ENCODE measurements around the gene AGBL5. TPM values are rescaled to one million over a fixed set of nuclear protein-coding genes. Genes with fewer than 3 reads are reported as not detected.

AGBL5 gene
- total and polyA plus RNA-seq, 4 experiments from 2014 or later: 7.4 to 14.9 (median 10.8) TPM

GRCh38 chr2:27008678-27009077 is 42.8 kb upstream of the AGBL5 start:
- H3K4me3 ChIP-seq (ENCODE audit: low read length in 2 of 2): no peak overlapping the region
- Mint-ChIP-seq H3K4me1 (peaks cover 2 to 6% (median 5%) of the 10 kb centered on the region in 4 donors), H3K27me3 (peaks cover 0 to 3% of the 10 kb centered on the region in 2 donors), H3K9me3 (no peaks in the 10 kb centered on the region), H3K4me3 (no peak overlapping the region), H3K27ac (no peak overlapping the region), H3K36me3 (peaks cover 0 to 4% of the 10 kb centered on the region in 2 donors)
- intact Hi-C loops (cut with micrococcal nuclease): no loop called here
- ChIA-PET POLR2A (ENCODE audit: partially characterized antibody) (no interaction called here), CTCF (ENCODE audit: partially characterized antibody) (no interaction called here)
- H3K27me3 ChIP-seq (ENCODE audit: insufficient read depth, low read length): no peaks in the 10 kb centered on the region
- H3K27ac ChIP-seq (ENCODE audit: low read depth, low read length): no peak overlapping the region
- H3K36me3 ChIP-seq (ENCODE audit: insufficient read depth, low read length): no peaks in the 10 kb centered on the region
- no peak for DNase-seq
- H3K9me3 ChIP-seq (ENCODE audit: control insufficient read depth in 1 of 2, low read length in 2 of 2): no peaks in the 10 kb centered on the region
- H3K4me1 ChIP-seq (ENCODE audit: insufficient read depth, low read length): no peaks in the 10 kb centered on the region

DNA sequence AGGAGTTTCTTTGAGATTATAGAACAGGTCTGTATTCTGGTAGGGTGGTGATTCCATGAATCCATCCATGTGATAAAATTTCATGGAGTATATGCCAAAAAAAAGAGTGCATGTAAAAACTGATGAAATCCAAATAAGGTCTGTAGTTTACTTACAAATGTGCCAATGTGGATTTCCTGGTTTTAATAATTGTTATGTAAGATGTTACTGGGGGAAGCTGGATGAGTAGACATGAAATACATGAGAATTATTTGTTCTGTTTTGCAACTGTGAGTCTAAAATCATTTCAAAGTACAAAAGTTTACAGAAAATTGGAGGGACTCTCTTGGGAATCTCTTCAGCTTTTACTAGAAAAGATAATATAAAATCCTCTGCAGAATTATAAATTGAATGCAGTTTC is 42.4 kb upstream of the AGBL5 start:
- no peak for DNase-seq
- no peak overlapping the region for H3K4me3 ChIP-seq (ENCODE audit: low read length in 2 of 2)
- no peaks in the 10 kb centered on the region for H3K4me1 ChIP-seq (ENCODE audit: insufficient read depth, low read length)
- intact Hi-C loops (cut with micrococcal nuclease): no loop called here
- Mint-ChIP-seq H3K27me3 (peaks cover 0 to 3% of the 10 kb centered on the region in 2 donors), H3K9me3 (no peaks in the 10 kb centered on the region), H3K27ac (no peak overlapping the region), H3K4me3 (no peak overlapping the region), H3K36me3 (peaks cover 0 to 4% of the 10 kb centered on the region in 2 donors), H3K4me1 (peaks cover 2 to 6% (median 5%) of the 10 kb centered on the region in 4 donors)
- ChIA-PET CTCF (ENCODE audit: partially characterized antibody) (interaction anchor here (0.6 to 1.1 kb wide), 3 partner anchors 11 to 47 kb away, joined by 3 to 4 read pairs (median 3); no protein-coding TSS in a partner anchor), POLR2A (ENCODE audit: partially characterized antibody) (no interaction called here)
- H3K36me3 ChIP-seq (ENCODE audit: insufficient read depth, low read length): no peaks in the 10 kb centered on the region
- H3K9me3 ChIP-seq (ENCODE audit: control insufficient read depth in 1 of 2, low read length in 2 of 2): no peaks in the 10 kb centered on the region
- H3K27me3 ChIP-seq (ENCODE audit: insufficient read depth, low read length): no peaks in the 10 kb centered on the region
- H3K27ac ChIP-seq (ENCODE audit: low read depth, low read length): no peak overlapping the region

DNA sequence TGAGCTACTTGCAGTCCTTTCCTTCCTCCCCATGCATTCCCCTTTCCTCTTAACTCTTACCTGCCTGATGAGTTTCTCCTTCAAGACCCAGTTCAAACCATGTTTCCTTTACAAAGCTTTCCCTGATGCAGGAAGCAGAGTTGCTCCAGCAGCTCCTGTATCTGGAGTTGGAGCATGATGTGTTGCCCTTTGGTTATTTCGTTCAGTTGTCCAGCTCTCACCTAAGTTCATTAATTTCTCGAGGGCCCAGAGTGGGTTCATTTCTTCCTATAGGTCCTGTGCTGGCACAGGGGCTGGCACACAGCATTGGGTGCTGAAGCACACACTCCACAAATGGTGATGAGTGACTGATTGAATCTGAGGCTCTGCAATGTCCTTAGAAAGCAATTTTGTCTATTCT is 41.8 kb upstream of the AGBL5 start:
- H3K4me1 Mint-ChIP-seq: peaks cover 2 to 6% (median 5%) of the 10 kb centered on the region in 4 donors
- ChIA-PET POLR2A (ENCODE audit: partially characterized antibody) (no interaction called here), CTCF (ENCODE audit: partially characterized antibody) (interaction anchor here (0.6 to 1.1 kb wide), 3 partner anchors 12 to 48 kb away, joined by 3 to 4 read pairs (median 3); no protein-coding TSS in a partner anchor)
- intact Hi-C loops (cut with micrococcal nuclease): no loop called here
- H3K36me3 Mint-ChIP-seq: peaks cover 0 to 4% of the 10 kb centered on the region in 2 donors
- H3K27ac ChIP-seq (ENCODE audit: low read depth, low read length): no peak overlapping the region
- no peaks in the 10 kb centered on the region for H3K36me3 ChIP-seq (ENCODE audit: insufficient read depth, low read length)
- no peak for DNase-seq
- no peaks in the 10 kb centered on the region for H3K9me3 ChIP-seq (ENCODE audit: control insufficient read depth in 1 of 2, low read length in 2 of 2)
- H3K4me3 ChIP-seq (ENCODE audit: low read length in 2 of 2): no peak overlapping the region
- peaks cover 0 to 3% of the 10 kb centered on the region in 2 donors for H3K27me3 Mint-ChIP-seq
- no peaks in the 10 kb centered on the region for H3K9me3 Mint-ChIP-seq
- no peaks in the 10 kb centered on the region for H3K27me3 ChIP-seq (ENCODE audit: insufficient read depth, low read length)
- no peaks in the 10 kb centered on the region for H3K4me1 ChIP-seq (ENCODE audit: insufficient read depth, low read length)
- no peak overlapping the region for H3K4me3 Mint-ChIP-seq
- H3K27ac Mint-ChIP-seq: peak overlapping the region in 1 of 7 donors; percentile 1

DNA sequence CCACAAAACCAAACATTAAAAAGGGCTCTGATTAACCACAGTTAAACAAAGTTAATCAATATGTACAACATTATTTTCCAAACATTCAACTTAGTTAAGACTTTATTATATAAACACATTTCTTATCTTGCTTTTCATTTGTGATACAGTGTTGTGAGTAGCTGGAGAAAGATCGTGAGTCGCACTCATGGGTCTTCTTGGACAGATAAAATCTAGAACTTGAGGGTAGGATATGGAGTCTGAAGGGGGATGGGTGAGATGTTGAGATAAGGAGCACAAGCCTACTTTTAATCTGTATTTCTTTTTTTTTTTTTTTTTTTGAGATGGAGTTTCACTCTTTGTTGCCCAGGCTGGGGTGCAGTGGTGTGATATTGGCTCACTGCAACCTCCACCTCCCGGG is 41.3 kb upstream of the AGBL5 start:
- no peaks in the 10 kb centered on the region for H3K36me3 ChIP-seq (ENCODE audit: insufficient read depth, low read length)
- no peak overlapping the region for H3K4me3 Mint-ChIP-seq
- DNase-seq: no peak
- H3K4me3 ChIP-seq (ENCODE audit: low read length in 2 of 2): no peak overlapping the region
- H3K27ac ChIP-seq (ENCODE audit: low read depth, low read length): no peak overlapping the region
- peaks cover 0 to 3% of the 10 kb centered on the region in 2 donors for H3K27me3 Mint-ChIP-seq
- H3K27me3 ChIP-seq (ENCODE audit: insufficient read depth, low read length): no peaks in the 10 kb centered on the region
- peaks cover 2 to 6% (median 5%) of the 10 kb centered on the region in 4 donors for H3K4me1 Mint-ChIP-seq
- intact Hi-C loops (cut with micrococcal nuclease): no loop called here
- H3K9me3 ChIP-seq (ENCODE audit: control insufficient read depth in 1 of 2, low read length in 2 of 2): no peaks in the 10 kb centered on the region
- H3K9me3 Mint-ChIP-seq: no peaks in the 10 kb centered on the region
- H3K4me1 ChIP-seq (ENCODE audit: insufficient read depth, low read length): no peaks in the 10 kb centered on the region
- CTCF ChIA-PET (ENCODE audit: partially characterized antibody): interaction anchor here (1.1 kb wide), 1 partner anchor 48 kb away, joined by 4 read pairs; no protein-coding TSS in a partner anchor
- peak overlapping the region in 2 of 7 donors; percentile 2 to 70 for H3K27ac Mint-ChIP-seq
- peaks cover 0 to 4% of the 10 kb centered on the region in 2 donors for H3K36me3 Mint-ChIP-seq
- POLR2A ChIA-PET (ENCODE audit: partially characterized antibody): no interaction called here

- Histone ChIP-seq H3K4me3 (ENCODE audit: low read length in 2 of 2) (no peak overlapping the region), H3K27me3 (ENCODE audit: insufficient read depth, low read length) (no peaks in the 10 kb centered on the region), H3K4me1 (ENCODE audit: insufficient read depth, low read length) (no peaks in the 10 kb centered on the region), H3K27ac (ENCODE audit: low read depth, low read length) (no peak overlapping the region), H3K9me3 (ENCODE audit: control insufficient read depth in 1 of 2, low read length in 2 of 2) (no peaks in the 10 kb centered on the region), H3K36me3 (ENCODE audit: insufficient read depth, low read length) (no peaks in the 10 kb centered on the region)
- Mint-ChIP-seq H3K36me3 (peaks cover 0 to 4% of the 10 kb centered on the region in 2 donors), H3K4me3 (no peak overlapping the region), H3K4me1 (peaks cover 2 to 6% (median 5%) of the 10 kb centered on the region in 4 donors), H3K27ac (peak overlapping the region in 1 of 7 donors; percentile 1), H3K9me3 (no peaks in the 10 kb centered on the region), H3K27me3 (peaks cover 0 to 3% of the 10 kb centered on the region in 2 donors)
- ChIA-PET CTCF (ENCODE audit: partially characterized antibody) (no interaction called here), POLR2A (ENCODE audit: partially characterized antibody) (no interaction called here)
- DNase-seq: no peak
- intact Hi-C loops (cut with micrococcal nuclease): no loop called here
Measured at GRCh38 chr2:27013738-27014137, 37.7 kb upstream of the AGBL5 start.

GRCh38 chr2:27014771-27015433 is 36.6 kb upstream of the AGBL5 start:
- peaks cover 0 to 4% of the 10 kb centered on the region in 2 donors for H3K36me3 Mint-ChIP-seq
- Histone ChIP-seq H3K27ac (ENCODE audit: low read depth, low read length) (no peak overlapping the region), H3K27me3 (ENCODE audit: insufficient read depth, low read length) (no peaks in the 10 kb centered on the region), H3K36me3 (ENCODE audit: insufficient read depth, low read length) (no peaks in the 10 kb centered on the region), H3K9me3 (ENCODE audit: control insufficient read depth in 1 of 2, low read length in 2 of 2) (no peaks in the 10 kb centered on the region), H3K4me3 (ENCODE audit: low read length in 2 of 2) (no peak overlapping the region), H3K4me1 (ENCODE audit: insufficient read depth, low read length) (no peaks in the 10 kb centered on the region)
- peak overlapping the region in 1 of 7 donors; percentile 69 for H3K27ac Mint-ChIP-seq
- ChIA-PET CTCF (ENCODE audit: partially characterized antibody) (interaction anchor here (1.4 to 6.1 kb wide), 3 partner anchors 51 to 55 kb away, joined by 3 to 68 read pairs (median 25); no protein-coding TSS in a partner anchor), POLR2A (ENCODE audit: partially characterized antibody) (no interaction called here)
- H3K4me1 Mint-ChIP-seq: peaks cover 2 to 4% (median 3%) of the 10 kb centered on the region in 4 donors
- H3K27me3 Mint-ChIP-seq: peaks cover 0 to 3% of the 10 kb centered on the region in 2 donors
- no peak overlapping the region for H3K4me3 Mint-ChIP-seq
- H3K9me3 Mint-ChIP-seq: no peaks in the 10 kb centered on the region
- no peak for DNase-seq
- intact Hi-C loops (cut with micrococcal nuclease): no loop called here

- H3K27me3 ChIP-seq (ENCODE audit: insufficient read depth, low read length): no peaks in the 10 kb centered on the region
- DNase-seq: peak; percentile 18 to 49 (median 27)
- H3K4me1 ChIP-seq (ENCODE audit: insufficient read depth, low read length): no peaks in the 10 kb centered on the region
- Mint-ChIP-seq H3K27ac (no peak overlapping the region), H3K9me3 (no peaks in the 10 kb centered on the region), H3K4me3 (no peak overlapping the region), H3K27me3 (peaks cover 0 to 2% of the 10 kb centered on the region in 2 donors), H3K4me1 (no peaks in the 10 kb centered on the region), H3K36me3 (no peaks in the 10 kb centered on the region)
- no peaks in the 10 kb centered on the region for H3K9me3 ChIP-seq (ENCODE audit: control insufficient read depth in 1 of 2, low read length in 2 of 2)
- intact Hi-C loops (cut with micrococcal nuclease): loop anchor here (1.0 kb wide), 1 partner anchor 171 kb away; no protein-coding TSS in a partner anchor
- H3K4me3 ChIP-seq (ENCODE audit: low read length in 2 of 2): no peak overlapping the region
- no peak overlapping the region for H3K27ac ChIP-seq (ENCODE audit: low read depth, low read length)
- no peaks in the 10 kb centered on the region for H3K36me3 ChIP-seq (ENCODE audit: insufficient read depth, low read length)
- CTCF ChIA-PET (ENCODE audit: partially characterized antibody): interaction anchor here (0.7 to 6.1 kb wide), 14 partner anchors 10 to 263 kb away, joined by 3 to 68 read pairs (median 5); no protein-coding TSS in a partner anchor
- POLR2A ChIA-PET (ENCODE audit: partially characterized antibody): interaction anchor here (0.9 to 1.1 kb wide), 3 partner anchors 16 to 55 kb away, joined by 3 to 4 read pairs (median 3); partner anchors contain the start of gene TMEM214
Measured at GRCh38 chr2:27016801-27017325, 34.6 kb upstream of the AGBL5 start.
